ENCODE data around the gene TRMT2A. TPM values are rescaled to one million over a fixed set of nuclear protein-coding genes. Genes with fewer than 3 reads are reported as not detected.

TRMT2A gene
- total RNA-seq, 4 donors from 2014 or later, result 34.0 to 36.7 (median 35.0) TPM

GRCh38 chr22:20112623-20113511 lies 4.2 kb downstream of the TRMT2A start:
- intact Hi-C loops (cut with DNase I), result no loop called here
- H3K27ac ChIP-seq (replicated peaks in 1 of 4), result peak overlapping the region in 1 of 4 donors; percentile 8
- DNase-seq (ENCODE audit: extremely low spot score), result no peak
- peaks cover 36 to 81% (median 80%) of the 10 kb centered on the region in 4 donors for H3K36me3 ChIP-seq
- WGBS, result 81% methylated on average over 9 of the region's 26 CpGs
- H3K4me3 ChIP-seq, result no peak overlapping the region
- H3K27me3 ChIP-seq, result no peaks in the 10 kb centered on the region
- TF ChIP-seq EP300 (IDR thresholded peaks at IDR 0.05) (no peak), POLR2AphosphoS5 (IDR thresholded peaks at IDR 0.05) (no peak), POLR2A (IDR thresholded peaks at IDR 0.05; ENCODE audit: low read depth) (no peak), CTCF (IDR thresholded peaks at IDR 0.05) (no peak)
- peaks cover 17 to 28% (median 18%) of the 10 kb centered on the region in 4 donors for H3K4me1 ChIP-seq
- no peaks in the 10 kb centered on the region for H3K9me3 ChIP-seq

- Histone ChIP-seq H3K4me1 (peaks cover 14 to 25% (median 17%) of the 10 kb centered on the region in 4 donors), H3K36me3 (peaks cover 45 to 90% (median 89%) of the 10 kb centered on the region in 4 donors), H3K9me3 (no peaks in the 10 kb centered on the region), H3K27me3 (no peaks in the 10 kb centered on the region), H3K27ac (replicated peaks in 1 of 4) (no peak overlapping the region), H3K4me3 (no peak overlapping the region)
- WGBS, result 70% methylated on average over 3 of the region's 7 CpGs
- no peak for TF ChIP-seq POLR2AphosphoS5 (IDR thresholded peaks at IDR 0.05)
- no peak for TF ChIP-seq EP300 (IDR thresholded peaks at IDR 0.05)
- TF ChIP-seq CTCF (IDR thresholded peaks at IDR 0.05), result no peak
- TF ChIP-seq POLR2A (IDR thresholded peaks at IDR 0.05; ENCODE audit: low read depth), result no peak
- no peak for DNase-seq (ENCODE audit: extremely low spot score)
- intact Hi-C loops (cut with DNase I), result no loop called here
Measured at GRCh38 chr22:20111689-20112622, 5.1 kb downstream of the TRMT2A start.

- no peak for TF ChIP-seq POLR2A (IDR thresholded peaks at IDR 0.05; ENCODE audit: low read depth)
- TF ChIP-seq CTCF (IDR thresholded peaks at IDR 0.05), result peak in 1 of 3 experiments; percentile 31
- peaks cover 10 to 18% (median 12%) of the 10 kb centered on the region in 4 donors for H3K4me1 ChIP-seq
- H3K27me3 ChIP-seq, result no peaks in the 10 kb centered on the region
- DNase-seq (ENCODE audit: extremely low spot score), result no peak
- no peak overlapping the region for H3K4me3 ChIP-seq
- peaks cover 53 to 98% (median 97%) of the 10 kb centered on the region in 4 donors for H3K36me3 ChIP-seq
- H3K27ac ChIP-seq (replicated peaks in 1 of 4), result no peak overlapping the region
- WGBS, result 64% methylated on average over 14 of the region's 14 CpGs
- no peaks in the 10 kb centered on the region for H3K9me3 ChIP-seq
- intact Hi-C loops (cut with DNase I), result no loop called here
Measured at GRCh38 chr22:20111045-20111688, 5.9 kb downstream of the TRMT2A start.

- H3K36me3 ChIP-seq, result peaks cover 59 to 100% (median 100%) of the 10 kb centered on the region in 4 donors
- no peak for TF ChIP-seq POLR2A (IDR thresholded peaks at IDR 0.05; ENCODE audit: low read depth)
- no peak for TF ChIP-seq POLR2AphosphoS5 (IDR thresholded peaks at IDR 0.05)
- TF ChIP-seq EP300 (IDR thresholded peaks at IDR 0.05), result no peak
- TF ChIP-seq CTCF (IDR thresholded peaks at IDR 0.05), result no peak
- H3K4me3 ChIP-seq, result no peak overlapping the region
- intact Hi-C loops (cut with DNase I), result no loop called here
- WGBS, result 86% methylated on average over 9 of the region's 9 CpGs
- H3K9me3 ChIP-seq, result no peaks in the 10 kb centered on the region
- DNase-seq (ENCODE audit: extremely low spot score), result no peak
- H3K27ac ChIP-seq (replicated peaks in 1 of 4), result no peak overlapping the region
- no peaks in the 10 kb centered on the region for H3K27me3 ChIP-seq
- peaks cover 3 to 11% (median 5%) of the 10 kb centered on the region in 4 donors for H3K4me1 ChIP-seq
Measured at GRCh38 chr22:20110359-20110985, 6.6 kb downstream of the TRMT2A start.

All from esophagus muscularis mucosa (tissue), 4 donors.